HTR-8/SVneo (cell line): Measurements from ENCODE around the gene ALK.

ENCODE experiments used
- DNase-seq: peaks from one replicate; pipeline ENCODE4 v3.0.0; 2011; ENCODE audit warnings: low spot score, mixed read lengths; ENCODE audit not compliant: insufficient read length
- FAIRE-seq: peaks from 2 replicates; lab custom pipeline; 2011; peaks lifted over from hg19 to GRCh38; lab: Jason Lieb, UNC

ALK gene

GRCh38 chr2:29367986-29368658, 553.3 kb downstream of the ALK start:
- DNase-seq = peak; percentile 59
- peak; percentile 63 for FAIRE-seq

GRCh38 chr2:29363111-29363510, 558.3 kb downstream of the ALK start:
- FAIRE-seq = no peak
- DNase-seq = no peak

- FAIRE-seq (peak; percentile 16), DNase-seq (no peak)
These were observed 560.2 kb downstream of the ALK start for GRCh38 chr2:29361231-29361630.

- DNase-seq (no peak), FAIRE-seq (no peak)
These were observed 561.2 kb downstream of the ALK start for GRCh38 chr2:29360016-29360784.

GRCh38 chr2:29353403-29353991, 567.9 kb downstream of the ALK start:
- FAIRE-seq (no peak), DNase-seq (no peak)

GRCh38 chr2:29351916-29352591, 569.3 kb downstream of the ALK start:
- no peak for DNase-seq
- FAIRE-seq = peak; percentile 9

- no peak for DNase-seq
- no peak for FAIRE-seq
These were observed 570.1 kb downstream of the ALK start for GRCh38 chr2:29351248-29351647.

GRCh38 chr2:29349316-29350030, 571.9 kb downstream of the ALK start:
- FAIRE-seq = no peak
- DNase-seq = no peak

GRCh38 chr2:29347774-29348461, 573.5 kb downstream of the ALK start:
- FAIRE-seq (no peak), DNase-seq (no peak)

- DNase-seq (no peak), FAIRE-seq (no peak)
These were observed 576.1 kb downstream of the ALK start for GRCh38 chr2:29345236-29345635.

GRCh38 chr2:29343830-29344229, 577.6 kb downstream of the ALK start:
- no peak for FAIRE-seq
- no peak for DNase-seq

GRCh38 chr2:29336341-29337241, 584.8 kb downstream of the ALK start:
- DNase-seq (no peak), FAIRE-seq (no peak)

GRCh38 chr2:29335396-29335795, 586.0 kb downstream of the ALK start:
- peak; percentile 24 for DNase-seq
- no peak for FAIRE-seq

- no peak for DNase-seq
- no peak for FAIRE-seq
These were observed 586.7 kb downstream of the ALK start for GRCh38 chr2:29334706-29335105.

- FAIRE-seq (no peak), DNase-seq (no peak)
These were observed 588.8 kb downstream of the ALK start for GRCh38 chr2:29332540-29332939.

- DNase-seq (no peak), FAIRE-seq (no peak)
These were observed 591.5 kb downstream of the ALK start for GRCh38 chr2:29329899-29330298.

GRCh38 chr2:29326926-29327325, 594.5 kb downstream of the ALK start:
- no peak for FAIRE-seq
- DNase-seq = no peak

- DNase-seq (no peak), FAIRE-seq (peak; percentile 64)
These were observed 595.8 kb downstream of the ALK start for GRCh38 chr2:29325544-29325943.

GRCh38 chr2:29323961-29324360, 597.4 kb downstream of the ALK start:
- DNase-seq = peak; percentile 41
- FAIRE-seq = peak; percentile 49
